Measurements from ENCODE around the gene SLC33A1. TPM values are rescaled to one million over a fixed set of nuclear protein-coding genes. Genes with fewer than 3 reads are reported as not detected.
A peak's percentile ranks its signal among the peaks of the same experiment; 100 is the strongest.

The SLC33A1 gene
- total and polyA plus RNA-seq, 2 of the 8 experiments (the other 6 are each of a cell fraction or from before 2014, with no cell fraction given): 15.6 to 24.2 TPM

- TF ChIP-seq, protein P1, sequence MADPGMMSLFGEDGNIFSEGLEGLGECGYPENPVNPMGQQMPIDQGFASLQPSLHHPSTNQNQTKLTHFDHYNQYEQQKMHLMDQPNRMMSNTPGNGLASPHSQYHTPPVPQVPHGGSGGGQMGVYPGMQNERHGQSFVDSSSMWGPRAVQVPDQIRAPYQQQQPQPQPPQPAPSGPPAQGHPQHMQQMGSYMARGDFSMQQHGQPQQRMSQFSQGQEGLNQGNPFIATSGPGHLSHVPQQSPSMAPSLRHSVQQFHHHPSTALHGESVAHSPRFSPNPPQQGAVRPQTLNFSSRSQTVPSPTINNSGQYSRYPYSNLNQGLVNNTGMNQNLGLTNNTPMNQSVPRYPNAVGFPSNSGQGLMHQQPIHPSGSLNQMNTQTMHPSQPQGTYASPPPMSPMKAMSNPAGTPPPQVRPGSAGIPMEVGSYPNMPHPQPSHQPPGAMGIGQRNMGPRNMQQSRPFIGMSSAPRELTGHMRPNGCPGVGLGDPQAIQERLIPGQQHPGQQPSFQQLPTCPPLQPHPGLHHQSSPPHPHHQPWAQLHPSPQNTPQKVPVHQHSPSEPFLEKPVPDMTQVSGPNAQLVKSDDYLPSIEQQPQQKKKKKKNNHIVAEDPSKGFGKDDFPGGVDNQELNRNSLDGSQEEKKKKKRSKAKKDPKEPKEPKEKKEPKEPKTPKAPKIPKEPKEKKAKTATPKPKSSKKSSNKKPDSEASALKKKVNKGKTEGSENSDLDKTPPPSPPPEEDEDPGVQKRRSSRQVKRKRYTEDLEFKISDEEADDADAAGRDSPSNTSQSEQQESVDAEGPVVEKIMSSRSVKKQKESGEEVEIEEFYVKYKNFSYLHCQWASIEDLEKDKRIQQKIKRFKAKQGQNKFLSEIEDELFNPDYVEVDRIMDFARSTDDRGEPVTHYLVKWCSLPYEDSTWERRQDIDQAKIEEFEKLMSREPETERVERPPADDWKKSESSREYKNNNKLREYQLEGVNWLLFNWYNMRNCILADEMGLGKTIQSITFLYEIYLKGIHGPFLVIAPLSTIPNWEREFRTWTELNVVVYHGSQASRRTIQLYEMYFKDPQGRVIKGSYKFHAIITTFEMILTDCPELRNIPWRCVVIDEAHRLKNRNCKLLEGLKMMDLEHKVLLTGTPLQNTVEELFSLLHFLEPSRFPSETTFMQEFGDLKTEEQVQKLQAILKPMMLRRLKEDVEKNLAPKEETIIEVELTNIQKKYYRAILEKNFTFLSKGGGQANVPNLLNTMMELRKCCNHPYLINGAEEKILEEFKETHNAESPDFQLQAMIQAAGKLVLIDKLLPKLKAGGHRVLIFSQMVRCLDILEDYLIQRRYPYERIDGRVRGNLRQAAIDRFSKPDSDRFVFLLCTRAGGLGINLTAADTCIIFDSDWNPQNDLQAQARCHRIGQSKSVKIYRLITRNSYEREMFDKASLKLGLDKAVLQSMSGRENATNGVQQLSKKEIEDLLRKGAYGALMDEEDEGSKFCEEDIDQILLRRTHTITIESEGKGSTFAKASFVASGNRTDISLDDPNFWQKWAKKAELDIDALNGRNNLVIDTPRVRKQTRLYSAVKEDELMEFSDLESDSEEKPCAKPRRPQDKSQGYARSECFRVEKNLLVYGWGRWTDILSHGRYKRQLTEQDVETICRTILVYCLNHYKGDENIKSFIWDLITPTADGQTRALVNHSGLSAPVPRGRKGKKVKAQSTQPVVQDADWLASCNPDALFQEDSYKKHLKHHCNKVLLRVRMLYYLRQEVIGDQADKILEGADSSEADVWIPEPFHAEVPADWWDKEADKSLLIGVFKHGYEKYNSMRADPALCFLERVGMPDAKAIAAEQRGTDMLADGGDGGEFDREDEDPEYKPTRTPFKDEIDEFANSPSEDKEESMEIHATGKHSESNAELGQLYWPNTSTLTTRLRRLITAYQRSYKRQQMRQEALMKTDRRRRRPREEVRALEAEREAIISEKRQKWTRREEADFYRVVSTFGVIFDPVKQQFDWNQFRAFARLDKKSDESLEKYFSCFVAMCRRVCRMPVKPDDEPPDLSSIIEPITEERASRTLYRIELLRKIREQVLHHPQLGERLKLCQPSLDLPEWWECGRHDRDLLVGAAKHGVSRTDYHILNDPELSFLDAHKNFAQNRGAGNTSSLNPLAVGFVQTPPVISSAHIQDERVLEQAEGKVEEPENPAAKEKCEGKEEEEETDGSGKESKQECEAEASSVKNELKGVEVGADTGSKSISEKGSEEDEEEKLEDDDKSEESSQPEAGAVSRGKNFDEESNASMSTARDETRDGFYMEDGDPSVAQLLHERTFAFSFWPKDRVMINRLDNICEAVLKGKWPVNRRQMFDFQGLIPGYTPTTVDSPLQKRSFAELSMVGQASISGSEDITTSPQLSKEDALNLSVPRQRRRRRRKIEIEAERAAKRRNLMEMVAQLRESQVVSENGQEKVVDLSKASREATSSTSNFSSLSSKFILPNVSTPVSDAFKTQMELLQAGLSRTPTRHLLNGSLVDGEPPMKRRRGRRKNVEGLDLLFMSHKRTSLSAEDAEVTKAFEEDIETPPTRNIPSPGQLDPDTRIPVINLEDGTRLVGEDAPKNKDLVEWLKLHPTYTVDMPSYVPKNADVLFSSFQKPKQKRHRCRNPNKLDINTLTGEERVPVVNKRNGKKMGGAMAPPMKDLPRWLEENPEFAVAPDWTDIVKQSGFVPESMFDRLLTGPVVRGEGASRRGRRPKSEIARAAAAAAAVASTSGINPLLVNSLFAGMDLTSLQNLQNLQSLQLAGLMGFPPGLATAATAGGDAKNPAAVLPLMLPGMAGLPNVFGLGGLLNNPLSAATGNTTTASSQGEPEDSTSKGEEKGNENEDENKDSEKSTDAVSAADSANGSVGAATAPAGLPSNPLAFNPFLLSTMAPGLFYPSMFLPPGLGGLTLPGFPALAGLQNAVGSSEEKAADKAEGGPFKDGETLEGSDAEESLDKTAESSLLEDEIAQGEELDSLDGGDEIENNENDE (IDR thresholded peaks at IDR 0.05; ENCODE audit: insufficient replicate concordance, low read length): no peak
- peak; percentile 59 for TF ChIP-seq CTBP2 (IDR thresholded peaks at IDR 0.05; ENCODE audit: borderline replicate concordance, insufficient read depth, insufficient read length, low read length)
- TF ChIP-seq BCL11A (IDR thresholded peaks at IDR 0.05; ENCODE audit: low read depth in 2 of 2, low read length in 2 of 2): no peak
- TF ChIP-seq RBBP5 (IDR thresholded peaks at IDR 0.05; ENCODE audit: borderline replicate concordance, low read depth, low read length): peak; percentile 90; the same call in 1 of the 2 replicates
- no peak for TF ChIP-seq EZH2 (IDR thresholded peaks at IDR 0.05; ENCODE audit: low read depth, low read length, severe bottlenecking)
- TF ChIP-seq ATF3 (IDR thresholded peaks at IDR 0.05; ENCODE audit: insufficient read depth, low read depth, low read length): no peak
- peak; percentile 58; the same call in 1 of the 2 replicates for TF ChIP-seq BACH1 (IDR thresholded peaks at IDR 0.05; ENCODE audit: low read length)
- no peak for TF ChIP-seq SAP30 (IDR thresholded peaks at IDR 0.05; ENCODE audit: insufficient read depth, insufficient replicate concordance, low read length)
These were observed 48.2 kb downstream of the SLC33A1 start, which contains the start of gene C3orf33 (continued) for GRCh38 chr3:155805802-155806618.
